ENCODE results near the gene MBP.
"Not testable (repeated sequence)": the region's sequence is repeated elsewhere in the genome, so short reads cannot be mapped to it uniquely, and the experiment has no call there.

Gene MBP

GRCh38 chr18:77025831-77026363 lies 106.7 kb downstream of the MBP start:
- no peak for DNase-seq (ENCODE audit: low read depth in 4 of 4, low spot score in 1 of 4)

- DNase-seq (ENCODE audit: low read depth in 4 of 4, low spot score in 1 of 4), result no peak
These were observed 107.5 kb downstream of the MBP start for GRCh38 chr18:77025123-77025522.

GRCh38 chr18:77024476-77024875 lies 108.1 kb downstream of the MBP start:
- DNase-seq (ENCODE audit: low read depth in 4 of 4, low spot score in 1 of 4), result no peak

DNA sequence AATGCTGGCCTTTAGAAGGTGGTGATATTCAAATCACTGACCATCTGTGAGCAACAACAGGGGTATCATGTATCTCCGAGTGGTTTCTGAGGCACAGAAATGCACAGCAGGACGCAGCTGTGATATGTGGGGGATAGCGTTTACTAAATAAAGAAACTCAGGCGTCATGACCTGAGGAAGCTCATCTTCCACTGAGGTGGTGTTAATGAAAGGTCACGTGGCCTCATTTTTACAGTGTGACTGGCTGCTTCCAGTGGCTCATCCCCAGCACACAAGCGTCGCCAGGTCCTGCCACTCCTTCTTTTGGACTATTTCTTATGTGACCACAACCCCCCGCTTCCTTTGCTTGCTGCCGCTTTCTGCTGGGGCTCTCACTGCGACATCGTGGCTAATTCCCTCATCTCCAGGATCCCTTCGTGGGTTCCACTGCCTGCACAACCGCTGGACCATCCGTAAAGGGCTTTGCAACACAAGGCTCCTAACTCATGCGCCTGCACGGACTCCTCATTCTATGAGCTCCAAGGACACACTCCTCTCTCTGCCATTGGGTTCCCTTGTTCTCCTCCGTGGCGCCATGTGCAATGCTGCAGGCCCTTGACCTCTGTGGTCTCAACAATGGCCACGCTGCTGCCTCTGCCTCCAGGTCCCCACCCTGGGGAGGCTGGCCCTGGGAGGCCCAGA lies 109.3 kb downstream of the MBP start:
- no peak for DNase-seq (ENCODE audit: low read depth in 4 of 4, low spot score in 1 of 4)

- DNase-seq (ENCODE audit: low read depth in 4 of 4, low spot score in 1 of 4), result no peak
These were observed 110.0 kb downstream of the MBP start for GRCh38 chr18:77022556-77022955.

DNA sequence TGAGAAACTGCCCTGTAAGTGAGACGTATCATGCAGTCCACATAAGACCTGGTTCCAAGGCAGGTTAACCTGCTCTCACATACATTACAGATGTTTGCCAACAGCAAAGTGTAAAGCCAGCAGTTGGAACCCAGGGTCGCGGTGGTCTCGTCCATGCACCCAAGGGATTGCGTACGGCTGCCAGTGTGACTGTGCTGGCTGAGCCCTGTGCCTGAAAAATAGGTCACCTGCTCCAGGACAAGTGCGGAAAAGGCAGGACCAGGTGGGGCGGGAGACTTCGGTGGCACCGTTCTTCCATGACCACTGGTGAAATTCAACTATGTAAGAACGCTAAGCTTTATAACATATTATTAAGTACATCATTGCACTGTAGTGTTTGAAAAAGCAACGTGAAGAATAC lies 110.5 kb downstream of the MBP start:
- DNase-seq (ENCODE audit: low read depth in 4 of 4, low spot score in 1 of 4), result no peak

DNA sequence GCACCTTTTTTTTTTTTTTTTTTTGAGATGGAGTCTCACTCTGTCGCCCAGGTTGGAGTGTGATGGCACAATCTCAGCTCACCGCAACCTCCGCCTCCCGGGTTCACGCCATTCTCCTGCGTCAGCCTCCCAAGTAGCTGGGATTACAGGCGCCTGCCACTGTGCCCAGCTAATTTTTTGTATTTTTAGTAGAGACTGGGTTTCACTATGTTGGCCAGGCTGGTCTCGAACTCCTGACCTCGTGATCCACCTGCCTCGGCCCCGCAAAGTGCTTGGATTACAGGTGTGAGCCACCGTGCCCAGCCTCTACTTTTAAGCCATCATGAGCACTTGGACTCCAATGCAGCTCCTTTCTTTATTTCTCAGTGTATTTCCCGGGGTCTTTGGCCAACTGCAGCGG lies 111.1 kb downstream of the MBP start:
- DNase-seq (ENCODE audit: low read depth in 4 of 4, low spot score in 1 of 4), result not testable (repeated sequence)

DNA sequence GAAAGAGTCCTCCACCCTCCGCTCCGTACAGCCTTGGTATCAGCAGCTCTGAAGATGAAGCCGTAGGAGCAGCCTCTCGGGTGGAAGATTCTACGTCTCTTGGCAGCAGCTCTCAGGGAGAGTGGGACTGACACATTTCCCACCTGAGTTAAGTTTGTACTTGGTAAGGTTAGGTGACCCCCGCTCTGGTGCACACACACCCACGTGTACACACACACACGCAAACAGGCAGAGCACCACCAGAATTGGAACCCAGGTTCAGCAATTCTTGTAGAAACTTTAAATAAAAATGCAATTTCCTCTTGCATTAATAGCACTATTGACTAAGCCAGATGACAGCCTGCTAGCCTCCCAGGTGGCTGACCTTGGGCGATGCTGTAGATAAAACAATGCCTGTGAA lies 111.5 kb downstream of the MBP start:
- no peak for DNase-seq (ENCODE audit: low read depth in 4 of 4, low spot score in 1 of 4)

DNA sequence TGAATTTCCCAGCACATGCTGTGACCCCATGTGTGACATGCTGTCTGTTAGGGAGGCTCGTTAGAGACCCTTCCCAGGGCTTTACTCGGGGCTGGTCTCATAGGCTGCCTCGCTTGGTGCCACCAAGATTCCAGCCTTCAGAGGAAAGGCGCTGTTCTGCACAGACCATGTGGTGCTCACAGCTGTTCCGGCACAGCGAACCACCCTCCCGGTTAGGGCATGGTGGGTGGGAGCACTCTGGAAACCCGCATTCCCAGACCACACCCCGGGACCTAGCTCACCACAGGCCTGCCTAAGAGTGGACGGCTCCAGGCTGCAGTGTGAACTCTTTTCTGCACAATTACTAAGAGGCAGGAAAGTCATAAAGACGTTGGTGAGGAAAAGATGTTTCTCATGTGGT lies 112.0 kb downstream of the MBP start:
- no peak for DNase-seq (ENCODE audit: low read depth in 4 of 4, low spot score in 1 of 4)

- DNase-seq (ENCODE audit: low read depth in 4 of 4, low spot score in 1 of 4), result no peak
These were observed 112.9 kb downstream of the MBP start for GRCh38 chr18:77019641-77020040.

GRCh38 chr18:77018650-77019049 lies 113.9 kb downstream of the MBP start:
- DNase-seq (ENCODE audit: low read depth in 4 of 4, low spot score in 1 of 4), result not testable (repeated sequence)

GRCh38 chr18:77017355-77017754 lies 115.2 kb downstream of the MBP start:
- no peak for DNase-seq (ENCODE audit: low read depth in 4 of 4, low spot score in 1 of 4)

- DNase-seq (ENCODE audit: low read depth in 4 of 4, low spot score in 1 of 4), result no peak
These were observed 115.6 kb downstream of the MBP start for GRCh38 chr18:77016936-77017335.

GRCh38 chr18:77015771-77016710 lies 116.5 kb downstream of the MBP start:
- DNase-seq (ENCODE audit: low read depth in 4 of 4, low spot score in 1 of 4), result no peak

- no peak for DNase-seq (ENCODE audit: low read depth in 4 of 4, low spot score in 1 of 4)
These were observed 117.4 kb downstream of the MBP start for GRCh38 chr18:77015169-77015568.

DNA sequence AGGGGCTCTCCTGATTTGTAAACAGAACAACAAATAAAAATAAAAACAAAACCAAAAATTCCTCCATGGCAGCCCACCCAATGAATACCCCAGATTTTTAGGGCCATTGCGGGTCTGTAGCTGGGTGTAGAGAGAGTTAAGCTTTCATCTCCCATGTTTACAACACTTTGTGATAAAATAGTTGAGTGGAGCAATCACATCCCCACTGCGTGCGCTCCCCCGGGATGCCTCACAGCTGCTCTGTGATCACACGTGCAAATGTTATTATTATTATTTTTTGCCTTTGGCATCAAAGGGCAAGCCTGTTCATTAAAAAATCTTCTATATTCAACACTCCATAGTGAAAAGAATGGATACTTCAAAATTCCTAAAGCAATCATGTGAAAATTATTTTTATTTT lies 118.0 kb downstream of the MBP start:
- no peak for DNase-seq (ENCODE audit: low read depth in 4 of 4, low spot score in 1 of 4)

- no peak for DNase-seq (ENCODE audit: low read depth in 4 of 4, low spot score in 1 of 4)
These were observed 118.6 kb downstream of the MBP start for GRCh38 chr18:77013811-77014521.

- no peak for DNase-seq (ENCODE audit: low read depth in 4 of 4, low spot score in 1 of 4)
These were observed 119.6 kb downstream of the MBP start for GRCh38 chr18:77012806-77013541.

- DNase-seq (ENCODE audit: low read depth in 4 of 4, low spot score in 1 of 4), result no peak
These were observed 120.5 kb downstream of the MBP start for GRCh38 chr18:77012120-77012519.

- no peak for DNase-seq (ENCODE audit: low read depth in 4 of 4, low spot score in 1 of 4)
These were observed 122.9 kb downstream of the MBP start for GRCh38 chr18:77009675-77010074.
